ENCODE data around the gene ANTKMT. TPM values are rescaled to one million over a fixed set of nuclear protein-coding genes. Genes with fewer than 3 reads are reported as not detected.

The ANTKMT gene
- total RNA-seq, 4 donors from 2014 or later = 24.9 to 42.4 (median 32.1) TPM

DNA sequence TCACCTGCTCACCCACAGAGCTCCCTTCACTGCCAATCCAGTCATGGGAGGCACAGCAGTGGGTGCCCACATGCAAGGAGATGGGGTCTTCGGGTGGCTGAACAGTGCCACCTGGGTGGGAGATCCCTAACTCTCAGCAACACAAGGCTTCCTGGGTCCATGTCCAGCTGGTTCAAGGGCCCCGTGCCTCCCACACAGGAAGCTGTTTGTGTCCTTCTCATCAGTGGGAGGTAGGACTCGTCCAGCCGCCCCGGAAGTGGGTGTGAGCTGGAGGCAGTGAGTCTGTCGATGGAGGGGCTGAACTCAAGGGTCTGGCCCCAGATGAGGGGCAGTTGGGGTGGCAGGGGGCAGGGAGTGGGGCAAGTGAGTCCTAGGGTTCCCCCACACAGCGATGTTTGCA lies 16.9 kb upstream of the ANTKMT start:
- no peak for DNase-seq (ENCODE audit: low spot score in 2 of 2)
- 60 to 88% methylated on average over 6 to 7 of the region's 7 CpGs for WGBS, 2 donors
- no peak overlapping the region for H3K4me3 ChIP-seq (ENCODE audit: low read depth, poor library complexity, severe bottlenecking)
- TF ChIP-seq POLR2A (IDR thresholded peaks at IDR 0.05) = no peak
- TF ChIP-seq, protein P1, sequence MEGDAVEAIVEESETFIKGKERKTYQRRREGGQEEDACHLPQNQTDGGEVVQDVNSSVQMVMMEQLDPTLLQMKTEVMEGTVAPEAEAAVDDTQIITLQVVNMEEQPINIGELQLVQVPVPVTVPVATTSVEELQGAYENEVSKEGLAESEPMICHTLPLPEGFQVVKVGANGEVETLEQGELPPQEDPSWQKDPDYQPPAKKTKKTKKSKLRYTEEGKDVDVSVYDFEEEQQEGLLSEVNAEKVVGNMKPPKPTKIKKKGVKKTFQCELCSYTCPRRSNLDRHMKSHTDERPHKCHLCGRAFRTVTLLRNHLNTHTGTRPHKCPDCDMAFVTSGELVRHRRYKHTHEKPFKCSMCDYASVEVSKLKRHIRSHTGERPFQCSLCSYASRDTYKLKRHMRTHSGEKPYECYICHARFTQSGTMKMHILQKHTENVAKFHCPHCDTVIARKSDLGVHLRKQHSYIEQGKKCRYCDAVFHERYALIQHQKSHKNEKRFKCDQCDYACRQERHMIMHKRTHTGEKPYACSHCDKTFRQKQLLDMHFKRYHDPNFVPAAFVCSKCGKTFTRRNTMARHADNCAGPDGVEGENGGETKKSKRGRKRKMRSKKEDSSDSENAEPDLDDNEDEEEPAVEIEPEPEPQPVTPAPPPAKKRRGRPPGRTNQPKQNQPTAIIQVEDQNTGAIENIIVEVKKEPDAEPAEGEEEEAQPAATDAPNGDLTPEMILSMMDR (IDR thresholded peaks at IDR 0.05) = no peak
- intact Hi-C loops (cut with DNase I; ENCODE audit: low total_unique reads) = no loop called here

DNA sequence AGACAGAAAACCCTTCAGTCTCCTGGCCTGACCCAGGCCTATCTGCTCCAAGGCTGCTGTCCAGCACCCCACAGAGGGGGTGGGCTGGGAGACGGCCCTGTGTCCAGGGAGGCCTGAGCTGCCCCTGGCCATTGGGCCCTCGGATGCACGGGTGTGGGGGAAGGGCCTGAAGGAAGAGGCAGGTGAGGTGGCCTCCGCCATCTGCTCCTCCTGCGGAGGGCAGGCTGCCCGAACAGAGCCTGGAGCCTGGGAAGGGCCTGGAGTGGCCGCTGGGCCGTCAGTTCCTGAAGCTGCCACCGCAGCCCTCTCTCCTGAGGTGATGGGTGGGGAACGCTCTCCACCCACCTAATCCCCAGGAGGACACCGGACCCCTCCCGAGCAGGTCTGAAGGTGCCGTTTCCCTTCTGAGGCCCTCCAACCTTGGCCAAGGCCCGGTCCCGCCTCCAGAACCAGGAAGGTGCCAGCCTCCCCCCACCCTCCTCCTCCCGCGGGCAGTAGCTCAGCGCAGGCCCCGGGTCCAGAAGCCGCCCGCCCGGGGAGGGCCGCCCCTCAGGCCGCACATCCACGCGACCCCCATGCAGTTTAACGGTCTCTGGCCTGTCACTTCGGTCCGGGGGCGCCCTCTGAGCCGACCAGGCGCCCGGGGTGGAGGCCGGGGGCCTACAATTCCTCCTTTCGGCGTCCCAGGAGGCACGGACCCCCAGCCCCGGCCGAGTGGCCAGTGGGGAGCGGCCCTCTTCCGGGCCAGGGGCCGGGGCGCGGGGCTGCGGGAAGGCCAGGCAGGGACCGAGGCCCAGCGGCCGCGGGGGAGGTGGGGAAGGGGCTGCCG lies 16.2 kb upstream of the ANTKMT start:
- no peak overlapping the region for H3K4me3 ChIP-seq (ENCODE audit: low read depth, poor library complexity, severe bottlenecking)
- WGBS, 2 donors = 7 to 11% methylated on average over 29 to 50 of the region's 50 CpGs
- intact Hi-C loops (cut with DNase I; ENCODE audit: low total_unique reads) = no loop called here
- TF ChIP-seq, protein P1 (IDR thresholded peaks at IDR 0.05) = no peak
- no peak for TF ChIP-seq POLR2A (IDR thresholded peaks at IDR 0.05)
- DNase-seq (ENCODE audit: low spot score in 2 of 2) = no peak

DNA sequence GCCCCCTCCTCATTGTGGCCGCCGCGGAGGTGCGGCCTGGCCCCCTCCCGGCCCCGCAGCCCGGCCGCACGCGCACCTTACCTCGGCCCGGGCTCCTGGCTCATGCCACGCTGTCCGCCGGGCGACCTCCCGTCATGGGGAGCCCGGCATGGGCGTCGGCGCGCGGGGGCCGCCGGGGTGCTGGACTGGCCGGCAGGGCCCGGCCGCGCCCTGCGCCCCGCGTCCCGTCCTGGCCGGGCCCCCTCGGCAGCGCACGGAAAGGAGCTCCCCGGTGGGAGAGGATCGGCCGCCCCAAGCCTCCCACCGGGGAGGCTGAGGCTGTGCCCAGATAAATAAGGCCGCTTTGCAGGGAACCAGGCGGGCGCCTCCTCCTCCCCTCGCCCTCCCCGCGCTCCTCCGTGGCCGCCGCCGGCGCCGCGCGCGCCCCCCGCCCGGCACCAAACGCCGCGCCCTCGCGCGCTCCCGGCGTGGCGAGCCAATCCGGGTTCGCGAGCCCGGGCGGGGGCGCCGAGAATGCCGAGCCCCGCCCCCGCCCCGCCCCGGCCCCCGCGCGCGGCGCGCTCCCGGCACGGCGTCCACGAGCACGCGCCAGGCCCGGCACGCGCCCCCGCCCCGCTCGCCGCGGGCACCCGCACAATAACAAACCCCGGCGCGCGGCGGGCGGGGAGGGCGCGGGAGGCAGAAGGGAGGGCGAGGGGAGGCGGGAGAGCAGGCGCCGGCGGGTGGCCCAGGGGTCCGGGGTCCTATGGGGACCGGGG lies 15.3 kb upstream of the ANTKMT start, which contains the start of gene FBXL16:
Gene FBXL16 (minus strand): TSS at position 371 of the 758 bp plus-strand sequence. CDS start 8,396 bp downstream, outside the sequence.
- TF ChIP-seq POLR2A (IDR thresholded peaks at IDR 0.05) = no peak
- TF ChIP-seq, protein P1 (IDR thresholded peaks at IDR 0.05) = no peak

DNA sequence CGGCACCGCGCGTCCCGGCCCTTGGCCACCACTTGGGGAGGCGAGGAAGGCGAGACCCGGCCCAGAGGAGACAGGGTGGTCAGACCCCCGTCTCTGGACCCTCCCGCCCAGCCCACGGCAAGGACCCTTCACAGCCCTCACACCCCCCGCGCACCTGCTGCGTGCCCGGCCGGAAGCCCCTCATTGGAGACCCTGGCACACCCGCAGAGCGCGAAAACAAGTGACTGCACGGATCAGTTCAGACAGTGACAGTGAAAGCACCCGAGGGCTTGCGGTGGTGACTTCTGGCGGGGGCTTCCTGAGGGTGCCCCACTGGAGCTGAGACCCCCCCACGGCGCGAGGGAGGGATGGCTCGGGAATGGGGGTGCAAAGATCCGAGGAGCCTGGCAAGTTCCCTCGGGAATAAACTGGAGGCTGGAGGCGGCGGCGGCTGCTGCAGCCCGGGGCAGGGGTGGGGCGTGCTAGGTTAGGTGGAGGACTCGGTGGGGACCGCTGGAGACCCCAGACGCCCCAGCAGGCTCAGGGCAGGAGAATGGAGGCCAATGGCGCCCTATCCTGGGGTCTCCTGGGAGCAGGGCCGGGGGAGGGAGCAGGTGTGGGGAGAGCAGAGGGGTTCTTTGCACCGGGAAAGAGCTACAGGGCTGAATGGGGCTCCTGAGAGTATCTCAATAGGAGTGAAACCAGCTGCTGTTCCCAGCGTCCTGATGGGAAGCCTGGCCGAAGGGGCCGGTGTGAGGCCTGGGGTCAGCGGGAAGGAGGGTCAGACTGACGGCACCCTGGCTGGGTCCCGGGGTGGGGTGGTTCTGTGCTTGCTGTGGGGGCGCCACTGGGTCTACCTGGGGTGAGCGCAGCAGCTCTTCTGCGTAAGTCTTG lies 14.5 kb upstream of the ANTKMT start:
- H3K4me3 ChIP-seq (ENCODE audit: low read depth, poor library complexity, severe bottlenecking) = no peak overlapping the region
- DNase-seq (ENCODE audit: low spot score in 2 of 2) = no peak
- WGBS, 2 donors = 3 to 6% methylated on average over 31 to 39 of the region's 49 CpGs
- TF ChIP-seq, protein P1 (IDR thresholded peaks at IDR 0.05) = no peak
- TF ChIP-seq POLR2A (IDR thresholded peaks at IDR 0.05) = no peak
- intact Hi-C loops (cut with DNase I; ENCODE audit: low total_unique reads) = no loop called here

More for the DNA sequence above, 15.3 kb upstream of the ANTKMT start, which contains the start of gene FBXL16:
- WGBS, 2 donors = 0 to 2% methylated on average over 7 to 22 of the region's 115 CpGs
- H3K4me3 ChIP-seq (ENCODE audit: low read depth, poor library complexity, severe bottlenecking) = no peak within 1 kb of the TSS
- no peak for DNase-seq (ENCODE audit: low spot score in 2 of 2)
- intact Hi-C loops (cut with DNase I; ENCODE audit: low total_unique reads) = no loop called here

DNA sequence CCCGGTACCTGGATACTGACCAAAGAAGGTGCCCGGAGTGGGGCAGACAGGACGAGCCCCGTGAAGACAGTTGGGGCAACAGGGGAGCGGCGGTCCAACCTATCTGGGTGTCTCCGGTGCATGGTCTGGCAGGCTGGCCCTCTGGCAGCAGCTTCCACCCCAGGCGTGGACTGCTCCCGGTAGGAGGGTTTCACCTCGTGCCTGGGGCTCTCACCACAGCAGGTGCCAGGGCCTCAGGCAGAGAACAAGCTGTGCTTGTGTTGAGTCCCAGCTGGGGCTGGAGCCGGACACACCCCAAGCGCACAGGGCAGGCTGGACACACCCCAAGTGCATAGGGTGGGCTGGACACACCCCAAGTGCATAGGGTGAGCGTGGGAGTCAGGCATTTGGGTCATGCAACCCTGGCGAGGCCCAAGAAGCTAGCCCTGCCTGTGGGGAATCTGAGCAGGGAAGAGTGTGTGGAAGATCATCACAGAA lies 13.8 kb upstream of the ANTKMT start:
- 11 to 28% methylated on average over 12 to 14 of the region's 14 CpGs for WGBS, 2 donors
- intact Hi-C loops (cut with DNase I; ENCODE audit: low total_unique reads) = no loop called here
- no peak overlapping the region for H3K4me3 ChIP-seq (ENCODE audit: low read depth, poor library complexity, severe bottlenecking)
- no peak for TF ChIP-seq POLR2A (IDR thresholded peaks at IDR 0.05)
- TF ChIP-seq, protein P1 (IDR thresholded peaks at IDR 0.05) = no peak
- no peak for DNase-seq (ENCODE audit: low spot score in 2 of 2)

All from lower leg skin (tissue), 4 donors.